ENCODE results near the gene DNAJB6. TPM values are rescaled to one million over a fixed set of nuclear protein-coding genes. Genes with fewer than 3 reads are reported as not detected.

Gene DNAJB6
- total RNA-seq, 4 donors from 2014 or later = 179 to 254 (median 212) TPM

GRCh38 chr7:157368955-157369354 lies 32.2 kb downstream of the DNAJB6 start:
- peak in 1 of 2 donors; percentile 42 for DNase-seq (ENCODE audit: low spot score in 2 of 2)
- WGBS, 2 donors = 84 to 91% methylated on average over 7 of the region's 7 CpGs
- TF ChIP-seq POLR2A (IDR thresholded peaks at IDR 0.05) (no peak), CTCF (IDR thresholded peaks at IDR 0.05) (no peak)
- intact Hi-C loops (cut with DNase I; ENCODE audit: low total_unique reads) = no loop called here
- no peak overlapping the region for H3K4me3 ChIP-seq (ENCODE audit: low read depth, poor library complexity, severe bottlenecking)

- 92 to 95% methylated on average over 10 of the region's 10 CpGs for WGBS, 2 donors
- no peak overlapping the region for H3K4me3 ChIP-seq (ENCODE audit: low read depth, poor library complexity, severe bottlenecking)
- TF ChIP-seq CTCF (IDR thresholded peaks at IDR 0.05) = no peak
- no peak for TF ChIP-seq POLR2A (IDR thresholded peaks at IDR 0.05)
- intact Hi-C loops (cut with DNase I; ENCODE audit: low total_unique reads) = no loop called here
- DNase-seq (ENCODE audit: low spot score in 2 of 2) = peak in 1 of 2 donors; percentile 50
Observed at GRCh38 chr7:157370742-157371141, 33.9 kb downstream of the DNAJB6 start.

GRCh38 chr7:157371296-157371695 lies 34.5 kb downstream of the DNAJB6 start:
- DNase-seq (ENCODE audit: low spot score in 2 of 2) = peak in 1 of 2 donors; percentile 77
- intact Hi-C loops (cut with DNase I; ENCODE audit: low total_unique reads) = no loop called here
- WGBS, 2 donors = 91 to 92% methylated on average over 9 of the region's 9 CpGs

GRCh38 chr7:157372300-157373232 lies 35.8 kb downstream of the DNAJB6 start:
- DNase-seq (ENCODE audit: low spot score in 2 of 2) = peak in 1 of 2 donors; percentile 75
- TF ChIP-seq CTCF (IDR thresholded peaks at IDR 0.05) (no peak), POLR2A (IDR thresholded peaks at IDR 0.05) (no peak)
- 87 to 88% methylated on average over 24 of the region's 24 CpGs for WGBS, 2 donors
- H3K4me3 ChIP-seq (ENCODE audit: low read depth, poor library complexity, severe bottlenecking) = no peak overlapping the region
- intact Hi-C loops (cut with DNase I; ENCODE audit: low total_unique reads) = no loop called here

More at GRCh38 chr7:157371296-157371695, 34.5 kb downstream of the DNAJB6 start:
- TF ChIP-seq CTCF (IDR thresholded peaks at IDR 0.05) (no peak), POLR2A (IDR thresholded peaks at IDR 0.05) (no peak)
- no peak overlapping the region for H3K4me3 ChIP-seq (ENCODE audit: low read depth, poor library complexity, severe bottlenecking)

GRCh38 chr7:157373493-157373892 lies 36.7 kb downstream of the DNAJB6 start:
- no peak for TF ChIP-seq POLR2A (IDR thresholded peaks at IDR 0.05)
- TF ChIP-seq CTCF (IDR thresholded peaks at IDR 0.05) = no peak
- H3K4me3 ChIP-seq (ENCODE audit: low read depth, poor library complexity, severe bottlenecking) = no peak overlapping the region
- intact Hi-C loops (cut with DNase I; ENCODE audit: low total_unique reads) = no loop called here
- 95 to 97% methylated on average over 7 of the region's 7 CpGs for WGBS, 2 donors
- DNase-seq (ENCODE audit: low spot score in 2 of 2) = peak in 1 of 2 donors; percentile 52

All from lower leg skin (tissue), 4 donors.